LNCaP clone FGC (cell line): ENCODE data around the gene C10orf90.

Experiments used
- DNase-seq: peaks from one replicate; pipeline ENCODE4 v3.0.0-alpha.2; 2011; ENCODE audit warnings: low read depth
- H3K4me3 ChIP-seq: 2 replicates; pipeline ENCODE4 v1.5.1; 2011; ENCODE audit warnings: mild to moderate bottlenecking, low read depth, low read length, control low read depth
- TF ChIP-seq, protein P1 (sequence below): IDR thresholded peaks from 2 replicates; pipeline ENCODE4 v1.5.1; 2012; ENCODE audit warnings: mild to moderate bottlenecking; ENCODE audit not compliant: control insufficient read depth, insufficient read depth; ENCODE audit errors: extremely low read depth

C10orf90 gene

DNA sequence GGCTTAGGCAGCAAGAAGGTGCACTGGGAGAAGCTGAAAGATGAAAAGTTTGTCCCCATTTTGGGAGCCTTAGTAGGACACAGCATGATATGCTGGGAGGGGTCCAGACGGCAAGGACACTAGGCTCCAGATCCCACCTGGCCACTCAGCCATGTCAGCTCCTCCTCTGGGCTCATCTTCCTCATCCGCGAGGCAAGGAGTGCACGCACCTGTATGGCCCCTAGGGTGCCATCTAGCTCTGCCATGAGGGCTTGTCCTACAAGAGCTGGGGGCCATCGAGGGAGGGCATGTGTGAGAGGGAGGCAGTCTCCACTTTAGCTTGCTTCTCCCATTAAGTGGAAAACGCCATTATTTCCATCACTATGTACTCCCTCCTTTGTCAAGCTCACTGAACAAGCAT, 146.0 kb downstream of the C10orf90 start:
- TF ChIP-seq, protein P1, sequence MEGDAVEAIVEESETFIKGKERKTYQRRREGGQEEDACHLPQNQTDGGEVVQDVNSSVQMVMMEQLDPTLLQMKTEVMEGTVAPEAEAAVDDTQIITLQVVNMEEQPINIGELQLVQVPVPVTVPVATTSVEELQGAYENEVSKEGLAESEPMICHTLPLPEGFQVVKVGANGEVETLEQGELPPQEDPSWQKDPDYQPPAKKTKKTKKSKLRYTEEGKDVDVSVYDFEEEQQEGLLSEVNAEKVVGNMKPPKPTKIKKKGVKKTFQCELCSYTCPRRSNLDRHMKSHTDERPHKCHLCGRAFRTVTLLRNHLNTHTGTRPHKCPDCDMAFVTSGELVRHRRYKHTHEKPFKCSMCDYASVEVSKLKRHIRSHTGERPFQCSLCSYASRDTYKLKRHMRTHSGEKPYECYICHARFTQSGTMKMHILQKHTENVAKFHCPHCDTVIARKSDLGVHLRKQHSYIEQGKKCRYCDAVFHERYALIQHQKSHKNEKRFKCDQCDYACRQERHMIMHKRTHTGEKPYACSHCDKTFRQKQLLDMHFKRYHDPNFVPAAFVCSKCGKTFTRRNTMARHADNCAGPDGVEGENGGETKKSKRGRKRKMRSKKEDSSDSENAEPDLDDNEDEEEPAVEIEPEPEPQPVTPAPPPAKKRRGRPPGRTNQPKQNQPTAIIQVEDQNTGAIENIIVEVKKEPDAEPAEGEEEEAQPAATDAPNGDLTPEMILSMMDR, result no peak
- H3K4me3 ChIP-seq, result no peak overlapping the region
- no peak for DNase-seq

DNA sequence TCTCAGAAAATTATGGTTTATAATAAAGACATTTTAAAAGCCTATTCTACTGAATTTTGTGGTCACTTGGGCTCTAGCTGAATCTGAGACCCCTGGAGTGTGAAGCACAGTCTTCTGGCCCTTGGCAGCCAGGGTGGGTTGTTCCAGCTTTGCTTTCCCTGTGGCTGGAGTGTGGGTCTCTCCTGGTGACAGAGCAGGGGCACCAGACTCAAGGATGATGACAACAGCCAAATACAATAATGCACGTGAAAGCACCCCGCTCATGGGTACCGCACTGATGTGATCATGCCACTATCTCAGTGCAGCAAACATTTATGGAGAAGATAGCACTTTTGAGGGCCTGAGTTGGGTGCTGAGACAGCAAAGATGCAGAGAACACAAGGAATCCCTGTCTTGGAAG, 147.4 kb downstream of the C10orf90 start:
- no peak for DNase-seq
- TF ChIP-seq, protein P1, result no peak
- H3K4me3 ChIP-seq, result no peak overlapping the region

DNA sequence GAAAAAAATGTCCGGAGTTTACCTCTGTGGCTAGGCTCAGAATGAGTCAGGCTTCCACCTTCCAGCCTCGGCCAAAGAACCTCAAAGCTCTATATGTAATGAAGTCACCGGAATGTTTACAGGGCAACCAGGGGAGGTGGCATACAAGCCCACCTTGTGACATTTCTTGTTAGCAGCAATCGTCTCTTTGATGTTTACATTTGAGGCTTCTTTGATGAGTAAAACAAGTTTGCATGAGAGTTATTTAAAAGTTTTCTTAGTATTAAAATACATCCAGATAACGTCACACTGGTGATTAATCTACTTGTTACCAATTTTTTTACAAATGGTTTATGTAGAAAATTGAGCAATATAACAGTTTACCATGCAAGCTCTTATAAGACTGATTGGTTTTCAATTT, 149.1 kb downstream of the C10orf90 start:
- H3K4me3 ChIP-seq, result no peak overlapping the region
- TF ChIP-seq, protein P1, result no peak
- DNase-seq, result no peak

DNA sequence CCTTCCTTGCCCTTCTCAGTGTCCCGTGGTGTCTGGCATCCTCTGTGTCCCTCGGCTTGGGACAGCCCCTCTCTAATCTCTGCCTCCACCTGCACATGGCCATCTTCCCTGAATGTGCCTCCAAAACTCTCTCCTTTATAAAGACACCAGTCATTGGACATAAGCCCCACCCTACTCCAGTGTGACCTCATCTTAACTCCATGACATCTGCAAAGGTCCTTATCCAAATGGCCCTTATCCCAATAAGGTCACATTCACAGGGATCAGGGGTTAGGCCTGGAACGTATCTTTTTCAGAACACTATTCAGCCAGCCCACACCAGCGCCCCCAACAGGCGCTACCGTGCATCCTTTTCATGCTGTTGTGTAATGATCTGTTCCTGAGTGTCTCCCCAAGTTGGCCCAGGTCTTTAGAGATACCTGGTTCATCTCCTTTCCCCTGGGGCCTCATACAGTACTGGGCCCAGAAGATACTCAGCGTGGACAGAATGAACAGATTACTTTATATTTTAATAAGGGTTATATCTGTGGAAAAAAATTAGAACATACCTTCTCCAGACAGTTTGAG, 149.7 kb downstream of the C10orf90 start:
- DNase-seq, result no peak
- TF ChIP-seq, protein P1, result no peak
- H3K4me3 ChIP-seq, result no peak overlapping the region

DNA sequence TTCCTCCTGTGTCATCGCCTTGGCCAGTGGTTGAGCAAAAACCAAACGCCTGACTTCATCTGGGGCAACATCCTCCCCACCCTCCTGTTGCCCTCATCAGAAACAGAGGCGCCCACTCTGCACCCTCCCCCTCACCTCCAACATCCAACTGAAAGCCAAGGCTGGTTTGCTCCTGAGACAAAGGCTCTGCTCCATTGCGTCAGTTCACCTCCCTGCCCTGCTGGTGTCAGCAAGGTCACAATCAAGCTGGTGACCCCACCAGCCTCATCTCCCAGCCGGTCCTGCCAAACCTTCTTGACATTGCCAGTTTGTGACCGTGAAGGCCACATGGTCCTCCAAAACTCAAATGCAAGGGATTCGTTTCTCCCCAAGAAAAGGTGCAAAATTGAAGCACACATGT, 150.5 kb downstream of the C10orf90 start:
- H3K4me3 ChIP-seq, result no peak overlapping the region
- TF ChIP-seq, protein P1, result no peak
- DNase-seq, result no peak

DNA sequence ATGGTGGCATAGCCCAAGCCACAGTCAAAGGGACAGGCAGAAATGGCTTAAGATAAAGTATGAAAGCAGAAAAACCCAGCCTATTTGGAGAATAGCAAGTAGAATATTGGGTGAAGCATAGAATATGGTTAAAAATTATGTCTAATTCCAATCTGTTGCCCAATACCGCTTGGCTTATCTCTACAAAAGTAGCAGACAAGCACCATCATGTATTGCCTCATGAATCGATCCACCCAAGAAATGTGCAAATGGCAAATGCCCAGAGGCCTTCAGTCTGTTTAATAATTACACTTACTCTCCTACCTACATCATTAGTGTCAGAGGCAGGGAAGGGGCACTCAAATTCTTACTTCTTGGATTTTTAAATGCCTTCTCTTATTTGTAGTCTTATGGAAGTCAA, 151.3 kb downstream of the C10orf90 start:
- H3K4me3 ChIP-seq, result no peak overlapping the region
- TF ChIP-seq, protein P1, result no peak
- no peak for DNase-seq
